Suprapubic skin (tissue), 4 donors: ENCODE measurements around the gene DEFB115. TPM values are rescaled to one million over a fixed set of nuclear protein-coding genes. Genes with fewer than 3 reads are reported as not detected.
"Not testable (repeated sequence)": the region's sequence is repeated elsewhere in the genome, so short reads cannot be mapped to it uniquely, and the experiment has no call there.

Source experiments
- DNase-seq, 2 donors: peaks; one replicate each; pipeline ENCODE4 v3.0.0-alpha.2; 2019; ENCODE audit warnings: low spot score in 2 of 2
- H3K27ac ChIP-seq: fragments of 200-600 bp; sonication (generic); one replicate; pipeline ENCODE4 v1.5.1; 2019
- H3K27me3 ChIP-seq: fragments of 200-600 bp; sonication (generic); one replicate; pipeline ENCODE4 v1.5.1; 2019
- H3K36me3 ChIP-seq: fragments of 200-600 bp; sonication (generic); one replicate; pipeline ENCODE4 v1.5.1; 2019
- H3K4me1 ChIP-seq: fragments of 200-600 bp; sonication (generic); one replicate; pipeline ENCODE4 v1.5.1; 2019
- H3K4me3 ChIP-seq: fragments of 200-600 bp; sonication (generic); one replicate; pipeline ENCODE4 v1.5.1; 2019; ENCODE audit warnings: mild to moderate bottlenecking
- H3K9me3 ChIP-seq: fragments of 200-600 bp; sonication (generic); one replicate; pipeline ENCODE4 v1.5.1; 2019
- CTCF ChIP-seq, 2 donors: fragments of 200-600 bp in 1 of 2; fragments of 450-650 bp in 1 of 2; sonication (generic) in 1 of 2; IDR thresholded peaks; one replicate each; pipeline ENCODE4 v1.5.1; 2016 to 2019; ENCODE audit warnings: antibody characterized with exemption in 2 of 2, mild to moderate bottlenecking in 1 of 2, moderate library complexity in 1 of 2
- EP300 ChIP-seq: sonication (generic); formaldehyde crosslinking; IDR thresholded peaks from one replicate; pipeline ENCODE4 v1.6.1; 2017; ENCODE audit warnings: antibody characterized with exemption
- POLR2A ChIP-seq, 2 donors: fragments of 450-650 bp; IDR thresholded peaks; one replicate each; pipeline ENCODE4 v1.6.1; 2017; ENCODE audit warnings: antibody characterized with exemption in 2 of 2, mild to moderate bottlenecking in 2 of 2, moderate library complexity in 2 of 2
- POLR2AphosphoS5 ChIP-seq, 3 donors: sonication (generic); formaldehyde crosslinking; IDR thresholded peaks; one replicate each; pipeline ENCODE4 v1.6.1; 2017; ENCODE audit warnings: antibody characterized with exemption in 3 of 3
- WGBS: methylation state at CpG from one replicate; pipeline ENCODE4 v1.1.5; 2018; 5-methylcytosine and 5-hydroxymethylcytosine counted together
- total RNA-seq, 4 donors: library from RNA; depleted of rRNA; stranded (reverse); fragments of >200 nt; gene quantifications; one replicate each; pipeline ENCODE4 v1.1.0, GENCODE V29; 2016

Gene DEFB115
- total RNA-seq, 4 donors from 2014 or later: not detected

GRCh38 chr20:31274441-31274840, 17.0 kb downstream of the DEFB115 start:
- Histone ChIP-seq H3K9me3 (peaks cover 39% of the 10 kb centered on the region), H3K27me3 (no peaks in the 10 kb centered on the region), H3K27ac (no peak overlapping the region), H3K4me1 (no peaks in the 10 kb centered on the region), H3K4me3 (no peak overlapping the region), H3K36me3 (no peaks in the 10 kb centered on the region)
- WGBS: 75% methylated on average over 14 of the region's 20 CpGs
- TF ChIP-seq POLR2A (IDR thresholded peaks at IDR 0.05): no peak
- TF ChIP-seq CTCF (IDR thresholded peaks at IDR 0.05): no peak
- TF ChIP-seq EP300: no peak
- no peak for DNase-seq

GRCh38 chr20:31278178-31278577, 20.7 kb downstream of the DEFB115 start:
- WGBS: no CpG with 5 or more reads among the region's 1 CpG
- TF ChIP-seq POLR2A (IDR thresholded peaks at IDR 0.05): no peak
- TF ChIP-seq CTCF (IDR thresholded peaks at IDR 0.05): no peak
- no peak for TF ChIP-seq EP300
- no peak for TF ChIP-seq POLR2AphosphoS5 (IDR thresholded peaks at IDR 0.05)
- Histone ChIP-seq H3K27me3 (no peaks in the 10 kb centered on the region), H3K4me3 (no peak overlapping the region), H3K27ac (no peak overlapping the region), H3K9me3 (peaks cover 19% of the 10 kb centered on the region), H3K4me1 (no peaks in the 10 kb centered on the region), H3K36me3 (no peaks in the 10 kb centered on the region)
- DNase-seq: no peak

GRCh38 chr20:31284964-31285363, 27.5 kb downstream of the DEFB115 start:
- not testable (repeated sequence) for H3K9me3 ChIP-seq, H3K27ac ChIP-seq, DNase-seq, H3K4me3 ChIP-seq, H3K4me1 ChIP-seq, H3K27me3 ChIP-seq, H3K36me3 ChIP-seq
- 67% methylated on average over 4 of the region's 7 CpGs for WGBS

GRCh38 chr20:31308535-31309162, 51.2 kb downstream of the DEFB115 start, which contains the start of gene DEFB116:
Gene DEFB116 (minus strand): TSS chr20:31308585. CDS start chr20:31308585, 0 bp downstream.
- Histone ChIP-seq H3K27me3 (no peaks in the 10 kb centered on the region), H3K4me1 (no peaks in the 10 kb centered on the region), H3K36me3 (no peaks in the 10 kb centered on the region), H3K4me3 (no peak within 1 kb of the TSS), H3K9me3 (peaks cover 6% of the 10 kb centered on the region), H3K27ac (no peak within 1 kb of the TSS)
- no peak for DNase-seq
- TF ChIP-seq EP300 (no peak), CTCF (IDR thresholded peaks at IDR 0.05) (no peak), POLR2AphosphoS5 (IDR thresholded peaks at IDR 0.05) (no peak), POLR2A (IDR thresholded peaks at IDR 0.05) (no peak)
- WGBS: 53% methylated on average over 8 of the region's 8 CpGs

Other genes starting within 250 kb of the DEFB115 start
- not detected for gene DEFB116, start 50.9 kb downstream of the DEFB115 start, total RNA-seq
- gene DEFB118, start 110.9 kb downstream of the DEFB115 start, total RNA-seq: not detected
- not detected for gene DEFB119, start 132.9 kb downstream of the DEFB115 start, total RNA-seq
- gene DEFB121, start 148.6 kb downstream of the DEFB115 start, total RNA-seq: not detected
- not detected for gene DEFB123, start 183.0 kb downstream of the DEFB115 start, total RNA-seq
- gene DEFB124, start 217.5 kb downstream of the DEFB115 start, total RNA-seq: not detected
- gene REM1, start 217.6 kb downstream of the DEFB115 start, total RNA-seq: 1 to 10 TPM in 1 of 4 donors, under 1 TPM in 2, not detected in 1; 0.57 to 2.3 (median 0.64) TPM